PC-3 (cell line): ENCODE results near the gene RAB40C. TPM values are rescaled to one million over a fixed set of nuclear protein-coding genes. Genes with fewer than 3 reads are reported as not detected.
A peak's percentile ranks its signal among the peaks of the same experiment; 100 is the strongest.

ENCODE experiments used
- ATAC-seq: fragments of 200-7000 bp; cut with Tn5 transposase; 2 replicates; pipeline ENCODE4 v1.9.1; 2020; ENCODE audit warnings: mild to moderate bottlenecking, moderate library complexity
- BruUV-seq: library from RNA; stranded (reverse); fragments of 400-500 nt; replicated peaks from 2 replicates; lab custom pipeline; 2021; lab: Mats Ljungman, UMichigan
- CTCF ChIA-PET: fragments of 300-600 bp; sonication (Branson Sonifier 250); formaldehyde crosslinking; loops from one replicate; lab custom pipeline; 2022; ENCODE audit warnings: antibody characterized with exemption; lab: Charles Lee
- POLR2A ChIA-PET: fragments of 300-600 bp; sonication (Branson Sonifier 250); formaldehyde crosslinking; loops from one replicate; lab custom pipeline; 2022; ENCODE audit warnings: antibody characterized with exemption; ENCODE audit not compliant: unreplicated experiment; lab: Charles Lee
- DNase-seq: peaks from one replicate; pipeline ENCODE4 v3.0.0-alpha.2; 2015
- H2AFZ ChIP-seq: fragments of 300-600 bp; sonication (generic); 2 replicates; pipeline ENCODE4 v1.6.0; 2016; ENCODE audit warnings: antibody characterized with exemption, low read length
- H3F3A ChIP-seq: fragments of 300-600 bp; sonication (generic); one replicate; pipeline ENCODE4 v1.6.0; 2017; ENCODE audit warnings: antibody characterized with exemption, low read length, control low read depth, mild to moderate bottlenecking; ENCODE audit not compliant: unreplicated experiment
- H3K27ac ChIP-seq: fragments of 300-600 bp; sonication (generic); 2 replicates; pipeline ENCODE4 v1.5.1; 2016; ENCODE audit warnings: mild to moderate bottlenecking, low read length
- H3K27me3 ChIP-seq: fragments of 300-600 bp; sonication (generic); 2 replicates; pipeline ENCODE4 v1.6.1; 2016; ENCODE audit warnings: low read length, mixed read lengths
- H3K36me3 ChIP-seq: fragments of 300-600 bp; sonication (generic); 2 replicates; pipeline ENCODE4 v1.6.1; 2016; ENCODE audit warnings: low read depth, mixed run types, low read length, mixed read lengths
- H3K4me1 ChIP-seq: fragments of 300-600 bp; sonication (generic); 2 replicates; pipeline ENCODE4 v1.5.1; 2016; ENCODE audit warnings: low read length; ENCODE audit not compliant: insufficient read depth
- H3K4me2 ChIP-seq: fragments of 300-600 bp; sonication (generic); 2 replicates; pipeline ENCODE4 v1.6.0; 2016; ENCODE audit warnings: low read length
- H3K4me3 ChIP-seq: fragments of 300-600 bp; sonication (generic); 2 replicates; pipeline ENCODE4 v1.5.1; 2016; ENCODE audit warnings: mild to moderate bottlenecking, low read length, mixed read lengths
- H3K79me2 ChIP-seq: fragments of 300-600 bp; sonication (generic); 2 replicates; pipeline ENCODE4 v1.6.1; 2017; ENCODE audit warnings: low read length, mixed read lengths
- H3K9ac ChIP-seq: fragments of 300-600 bp; sonication (generic); 2 replicates; pipeline ENCODE4 v1.6.0; 2016; ENCODE audit warnings: mild to moderate bottlenecking, low read length
- H3K9me2 ChIP-seq: fragments of 300-600 bp; sonication (generic); replicated peaks from 2 replicates; pipeline ENCODE4 v1.6.1; 2016; ENCODE audit warnings: mixed run types, low read length, mixed read lengths
- H3K9me3 ChIP-seq: fragments of 300-600 bp; sonication (generic); 2 replicates; pipeline ENCODE4 v1.6.1; 2016; ENCODE audit warnings: low read length, mixed read lengths
- H4K20me1 ChIP-seq: fragments of 300-600 bp; sonication (generic); 2 replicates; pipeline ENCODE4 v1.6.1; 2016; ENCODE audit warnings: low read length, mixed read lengths
- CTCF ChIP-seq: fragments of 300-600 bp; sonication (generic); conservative IDR thresholded peaks from 2 replicates; pipeline ENCODE4 v1.5.1; 2017; ENCODE audit warnings: antibody characterized with exemption, low read depth, mild to moderate bottlenecking, low read length
- EZH2 ChIP-seq: fragments of 300-600 bp; sonication (generic); IDR thresholded peaks from one replicate; pipeline ENCODE4 v1.6.1; 2017; ENCODE audit warnings: antibody characterized with exemption, mild to moderate bottlenecking, low read length; ENCODE audit not compliant: unreplicated experiment
- EZH2phosphoT487 ChIP-seq: fragments of 300-600 bp; sonication (generic); IDR thresholded peaks from 2 replicates; pipeline ENCODE4 v1.6.1; 2018; ENCODE audit warnings: mild to moderate bottlenecking, antibody characterized with exemption, low read length, borderline replicate concordance
- intact Hi-C: fragments of 100-400 bp; cut with micrococcal nuclease; formaldehyde crosslinking; loops from 2 replicates; pipeline ENCODE4 v1.9.0; 2023
- total RNA-seq: library from RNA; depleted of rRNA; stranded (reverse); fragments of >200 nt; gene quantifications from 2 replicates; pipeline ENCODE4 v1.2.3, GENCODE V29; 2014

Gene RAB40C
- total RNA-seq, 1 experiment from 2014 or later: 19.5 TPM

GRCh38 chr16:586047-586644 is 3.7 kb upstream of the RAB40C start:
- no TSS peak for BruUV-seq
- intact Hi-C loops: loop anchor here (5.0 to 10.0 kb wide), 2 partner anchors 51 to 61 kb away; partner anchors contain the start of genes CAPN15 and METTL26

DNA sequence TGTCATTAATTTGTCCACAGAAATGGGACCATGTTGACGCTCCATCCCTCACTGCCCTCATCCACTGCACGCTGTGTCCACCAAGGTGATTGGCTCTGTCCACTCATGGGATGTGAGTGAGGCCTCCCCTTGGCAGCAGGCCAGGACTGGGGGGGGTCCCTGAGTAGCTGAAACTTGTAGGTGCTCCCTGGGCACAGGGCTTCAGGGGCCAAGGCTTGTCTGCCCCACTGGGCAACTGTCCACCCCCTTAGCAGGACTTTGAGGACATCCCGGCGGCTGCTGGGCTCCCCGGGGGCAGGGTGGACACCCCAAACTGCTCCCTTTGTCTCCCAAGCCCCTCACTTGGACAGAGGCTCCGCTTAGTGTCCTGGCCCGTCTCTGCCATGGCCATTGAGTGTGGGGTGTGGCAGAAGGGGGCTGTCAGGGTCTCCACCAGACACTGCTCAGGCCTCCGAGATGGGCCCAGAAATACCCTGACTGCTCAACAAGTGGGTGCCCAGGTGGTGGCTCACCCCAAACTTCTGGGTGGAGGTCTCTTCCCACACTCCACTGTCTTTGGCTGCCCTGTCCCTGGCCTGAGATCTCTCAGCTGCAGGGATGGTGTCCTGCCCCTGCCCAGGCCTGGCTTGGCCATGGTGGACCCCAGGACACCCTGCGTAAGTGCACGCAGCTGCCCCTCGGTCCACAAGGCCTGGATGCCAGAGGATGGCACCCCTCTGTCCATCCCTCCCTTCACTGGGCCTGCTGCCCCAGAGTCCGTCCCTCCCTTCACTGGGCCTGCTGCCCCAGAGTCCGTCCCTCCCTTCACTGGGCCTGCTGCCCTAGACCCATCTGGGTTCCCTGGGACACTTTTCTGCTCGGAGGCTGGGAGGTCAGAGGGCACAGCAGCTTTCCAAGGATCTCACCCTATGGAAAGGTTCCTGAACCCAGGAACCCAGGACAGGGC is 2.9 kb upstream of the RAB40C start:
- H4K20me1 ChIP-seq: no peaks in the 10 kb centered on the region; the same call in 1 of the 2 replicates
- peaks cover 9% of the 10 kb centered on the region; the same call in 1 of the 2 replicates for H3K4me1 ChIP-seq
- DNase-seq (no peak), ATAC-seq (no peak)
- ChIA-PET CTCF (no interaction called here), POLR2A (no interaction called here)
- intact Hi-C loops: loop anchor here (5.0 to 10.0 kb wide), 2 partner anchors 50 to 62 kb away; partner anchors contain the start of genes CAPN15 and METTL26
- BruUV-seq: no TSS peak
- H3K9me2 ChIP-seq: no peaks in the 10 kb centered on the region
- peaks cover 34% of the 10 kb centered on the region for H3K79me2 ChIP-seq
- H3F3A ChIP-seq: no peaks in the 10 kb centered on the region
- no peaks in the 10 kb centered on the region for H3K27me3 ChIP-seq
- H3K4me3 ChIP-seq: 0 out of 2 replicates have a peak overlapping the region, but pooled peaks have one; percentile 90
- no peak overlapping the region for H3K9ac ChIP-seq
- H3K36me3 ChIP-seq: no peaks in the 10 kb centered on the region
- TF ChIP-seq EZH2phosphoT487 (no peak), CTCF (no peak), EZH2 (no peak)
- H3K9me3 ChIP-seq: no peaks in the 10 kb centered on the region
- H2AFZ ChIP-seq: no peak overlapping the region
- H3K4me2 ChIP-seq: peak overlapping the region; percentile 89
- H3K27ac ChIP-seq: no peak overlapping the region

More at GRCh38 chr16:586047-586644, 3.7 kb upstream of the RAB40C start:
- TF ChIP-seq EZH2phosphoT487 (no peak), CTCF (no peak), EZH2 (no peak)
- Histone ChIP-seq H2AFZ (no peak overlapping the region), H3K4me2 (no peak overlapping the region), H3K27me3 (no peaks in the 10 kb centered on the region), H3K27ac (no peak overlapping the region), H3K9me3 (no peaks in the 10 kb centered on the region), H4K20me1 (no peaks in the 10 kb centered on the region; the same call in 1 of the 2 replicates), H3K4me3 (no peak overlapping the region), H3F3A (no peaks in the 10 kb centered on the region), H3K9ac (no peak overlapping the region), H3K9me2 (no peaks in the 10 kb centered on the region), H3K4me1 (peaks cover 6% of the 10 kb centered on the region; the same call in 1 of the 2 replicates), H3K79me2 (peaks cover 27% of the 10 kb centered on the region), H3K36me3 (no peaks in the 10 kb centered on the region)
- CTCF ChIA-PET: interaction anchor here (0.6 to 1.0 kb wide), 2 partner anchors 9 to 15 kb away, joined by 3 read pairs; no protein-coding TSS in a partner anchor
- DNase-seq (no peak), ATAC-seq (no peak)
- POLR2A ChIA-PET: no interaction called here
